Measurements from ENCODE around the gene NUP210.

NUP210 gene

GRCh38 chr3:13268961-13269441, 151.1 kb downstream of the NUP210 start:
- DNase-seq (ENCODE audit: low read depth): no peak

GRCh38 chr3:13268120-13268519, 152.0 kb downstream of the NUP210 start:
- no peak overlapping the region for H3K4me3 ChIP-seq (ENCODE audit: low read depth, low read length)
- no peak for DNase-seq (ENCODE audit: low read depth)

More at GRCh38 chr3:13268961-13269441, 151.1 kb downstream of the NUP210 start:
- no peak overlapping the region for H3K4me3 ChIP-seq (ENCODE audit: low read depth, low read length)

- no peak overlapping the region for H3K4me3 ChIP-seq (ENCODE audit: low read depth, low read length)
- DNase-seq (ENCODE audit: low read depth): no peak
These were observed 153.3 kb downstream of the NUP210 start for GRCh38 chr3:13266651-13267362.

Measured in skeletal muscle cell (primary cell).